HEK293T (cell line): ENCODE measurements around the gene LRRC4B.

Experiments used
- ARNT ChIP-seq: fragments of 450-650 bp; IDR thresholded peaks from 2 replicates; pipeline ENCODE4 v1.6.1; 2017; ENCODE audit warnings: mild to moderate bottlenecking
- ELF4 ChIP-seq: fragments of 450-650 bp; IDR thresholded peaks from 2 replicates; pipeline ENCODE4 v1.6.1; 2017; ENCODE audit warnings: antibody characterized with exemption
- FOXA1 ChIP-seq: fragments of 450-650 bp; IDR thresholded peaks from 2 replicates; pipeline ENCODE4 v1.6.1; 2016; ENCODE audit warnings: mild to moderate bottlenecking
- FOXM1 ChIP-seq: fragments of 450-650 bp; IDR thresholded peaks from 2 replicates; pipeline ENCODE4 v1.6.1; 2017; ENCODE audit warnings: mild to moderate bottlenecking, borderline replicate concordance
- LEF1 ChIP-seq: fragments of 450-650 bp; IDR thresholded peaks from 2 replicates; pipeline ENCODE4 v1.6.1; 2017; ENCODE audit warnings: mild to moderate bottlenecking, borderline replicate concordance
- NFRKB ChIP-seq: fragments of 450-650 bp; IDR thresholded peaks from 2 replicates; pipeline ENCODE4 v1.6.1; 2016; ENCODE audit warnings: mild to moderate bottlenecking, moderate library complexity
- SUZ12 ChIP-seq: fragments of 450-650 bp; IDR thresholded peaks from 2 replicates; pipeline ENCODE4 v1.6.1; 2016; ENCODE audit warnings: mild to moderate bottlenecking

- TF ChIP-seq ARNT (no peak), ELF4 (no peak), NFRKB (no peak), SUZ12 (no peak), FOXA1 (no peak), LEF1 (no peak), FOXM1 (no peak)
Measured at GRCh38 chr19:50489461-50490011, 78.7 kb downstream of the LRRC4B start.
